ENCODE measurements around the gene SEMA6A. TPM values are rescaled to one million over a fixed set of nuclear protein-coding genes. Genes with fewer than 3 reads are reported as not detected.
"Not testable (repeated sequence)": the region's sequence is repeated elsewhere in the genome, so short reads cannot be mapped to it uniquely, and the experiment has no call there.

SEMA6A gene
- total RNA-seq, 2 experiments from 2014 or later: not detected

- no peaks in the 10 kb centered on the region for H3K4me1 Mint-ChIP-seq
- H3K9me3 Mint-ChIP-seq: peaks cover 13% of the 10 kb centered on the region
- no peaks in the 10 kb centered on the region for H3K27me3 Mint-ChIP-seq
- no peak overlapping the region for H3K4me3 Mint-ChIP-seq
- no peaks in the 10 kb centered on the region for H3K36me3 Mint-ChIP-seq
- DNase-seq: no peak
- H3K27ac Mint-ChIP-seq: no peak overlapping the region
These were observed 28.4 kb downstream of the SEMA6A start for GRCh38 chr5:116546033-116546742.

GRCh38 chr5:116545465-116545864 is 29.2 kb downstream of the SEMA6A start:
- H3K27me3 Mint-ChIP-seq, H3K4me1 Mint-ChIP-seq, H3K4me3 Mint-ChIP-seq, H3K36me3 Mint-ChIP-seq, DNase-seq, H3K27ac Mint-ChIP-seq: not testable (repeated sequence)
- H3K9me3 Mint-ChIP-seq: peaks cover 13% of the 10 kb centered on the region

- Mint-ChIP-seq H3K9me3 (peaks cover 13% of the 10 kb centered on the region), H3K27me3 (no peaks in the 10 kb centered on the region), H3K27ac (no peak overlapping the region), H3K4me3 (no peak overlapping the region), H3K4me1 (no peaks in the 10 kb centered on the region), H3K36me3 (no peaks in the 10 kb centered on the region)
- no peak for DNase-seq
These were observed 29.9 kb downstream of the SEMA6A start for GRCh38 chr5:116544531-116545241.

- no peaks in the 10 kb centered on the region for H3K27me3 Mint-ChIP-seq
- no peak overlapping the region for H3K4me3 Mint-ChIP-seq
- no peak overlapping the region for H3K27ac Mint-ChIP-seq
- H3K9me3 Mint-ChIP-seq: peaks cover 13% of the 10 kb centered on the region
- DNase-seq: no peak
- no peaks in the 10 kb centered on the region for H3K36me3 Mint-ChIP-seq
- no peaks in the 10 kb centered on the region for H3K4me1 Mint-ChIP-seq
These were observed 31.1 kb downstream of the SEMA6A start for GRCh38 chr5:116543501-116543900.

- DNase-seq: no peak
- no peak overlapping the region for H3K4me3 Mint-ChIP-seq
- no peaks in the 10 kb centered on the region for H3K27me3 Mint-ChIP-seq
- H3K9me3 Mint-ChIP-seq: peaks cover 13% of the 10 kb centered on the region
- H3K4me1 Mint-ChIP-seq: no peaks in the 10 kb centered on the region
- no peak overlapping the region for H3K27ac Mint-ChIP-seq
- no peaks in the 10 kb centered on the region for H3K36me3 Mint-ChIP-seq
These were observed 32.0 kb downstream of the SEMA6A start for GRCh38 chr5:116542619-116543018.

- no peaks in the 10 kb centered on the region for H3K4me1 Mint-ChIP-seq
- no peak overlapping the region for H3K4me3 Mint-ChIP-seq
- no peaks in the 10 kb centered on the region for H3K9me3 Mint-ChIP-seq
- H3K36me3 Mint-ChIP-seq: no peaks in the 10 kb centered on the region
- no peak for DNase-seq
- H3K27ac Mint-ChIP-seq: no peak overlapping the region
- no peaks in the 10 kb centered on the region for H3K27me3 Mint-ChIP-seq
These were observed 35.4 kb downstream of the SEMA6A start for GRCh38 chr5:116539222-116539621.

GRCh38 chr5:116536316-116537083 is 38.1 kb downstream of the SEMA6A start:
- no peak for DNase-seq
- no peaks in the 10 kb centered on the region for H3K4me1 Mint-ChIP-seq
- no peak overlapping the region for H3K4me3 Mint-ChIP-seq
- H3K36me3 Mint-ChIP-seq: no peaks in the 10 kb centered on the region
- H3K27ac Mint-ChIP-seq: no peak overlapping the region
- H3K27me3 Mint-ChIP-seq: no peaks in the 10 kb centered on the region
- H3K9me3 Mint-ChIP-seq: no peaks in the 10 kb centered on the region

GRCh38 chr5:116534964-116535651 is 39.5 kb downstream of the SEMA6A start:
- Mint-ChIP-seq H3K27ac (no peak overlapping the region), H3K27me3 (no peaks in the 10 kb centered on the region), H3K9me3 (no peaks in the 10 kb centered on the region), H3K36me3 (no peaks in the 10 kb centered on the region), H3K4me3 (no peak overlapping the region), H3K4me1 (no peaks in the 10 kb centered on the region)
- DNase-seq: no peak

GRCh38 chr5:116532762-116533525 is 41.7 kb downstream of the SEMA6A start:
- no peak overlapping the region for H3K4me3 Mint-ChIP-seq
- H3K36me3 Mint-ChIP-seq: no peaks in the 10 kb centered on the region
- H3K27ac Mint-ChIP-seq: no peak overlapping the region
- DNase-seq: no peak
- no peaks in the 10 kb centered on the region for H3K4me1 Mint-ChIP-seq
- H3K27me3 Mint-ChIP-seq: no peaks in the 10 kb centered on the region
- H3K9me3 Mint-ChIP-seq: no peaks in the 10 kb centered on the region

GRCh38 chr5:116531635-116532034 is 43.0 kb downstream of the SEMA6A start:
- Mint-ChIP-seq H3K27ac (no peak overlapping the region), H3K27me3 (no peaks in the 10 kb centered on the region), H3K9me3 (no peaks in the 10 kb centered on the region), H3K36me3 (no peaks in the 10 kb centered on the region), H3K4me1 (no peaks in the 10 kb centered on the region), H3K4me3 (no peak overlapping the region)
- DNase-seq: no peak

GRCh38 chr5:116531117-116531516 is 43.5 kb downstream of the SEMA6A start:
- no peaks in the 10 kb centered on the region for H3K27me3 Mint-ChIP-seq
- H3K27ac Mint-ChIP-seq: no peak overlapping the region
- no peak overlapping the region for H3K4me3 Mint-ChIP-seq
- no peak for DNase-seq
- no peaks in the 10 kb centered on the region for H3K4me1 Mint-ChIP-seq
- no peaks in the 10 kb centered on the region for H3K9me3 Mint-ChIP-seq
- no peaks in the 10 kb centered on the region for H3K36me3 Mint-ChIP-seq

GRCh38 chr5:116530276-116530675 is 44.3 kb downstream of the SEMA6A start:
- no peaks in the 10 kb centered on the region for H3K36me3 Mint-ChIP-seq
- no peaks in the 10 kb centered on the region for H3K9me3 Mint-ChIP-seq
- H3K4me3 Mint-ChIP-seq: no peak overlapping the region
- no peak overlapping the region for H3K27ac Mint-ChIP-seq
- no peaks in the 10 kb centered on the region for H3K27me3 Mint-ChIP-seq
- no peak for DNase-seq
- H3K4me1 Mint-ChIP-seq: no peaks in the 10 kb centered on the region

- H3K27ac Mint-ChIP-seq: no peak overlapping the region
- H3K27me3 Mint-ChIP-seq: no peaks in the 10 kb centered on the region
- H3K9me3 Mint-ChIP-seq: no peaks in the 10 kb centered on the region
- H3K4me1 Mint-ChIP-seq: no peaks in the 10 kb centered on the region
- H3K36me3 Mint-ChIP-seq: no peaks in the 10 kb centered on the region
- H3K4me3 Mint-ChIP-seq: no peak overlapping the region
- no peak for DNase-seq
These were observed 45.0 kb downstream of the SEMA6A start for GRCh38 chr5:116529615-116530014.

- H3K27ac Mint-ChIP-seq: no peak overlapping the region
- H3K9me3 Mint-ChIP-seq: no peaks in the 10 kb centered on the region
- no peaks in the 10 kb centered on the region for H3K4me1 Mint-ChIP-seq
- no peaks in the 10 kb centered on the region for H3K27me3 Mint-ChIP-seq
- DNase-seq: no peak
- no peak overlapping the region for H3K4me3 Mint-ChIP-seq
- no peaks in the 10 kb centered on the region for H3K36me3 Mint-ChIP-seq
These were observed 45.9 kb downstream of the SEMA6A start for GRCh38 chr5:116528519-116529234.
